AG04450 (cell line): ENCODE results near the gene FRMD4A. TPM values are rescaled to one million over a fixed set of nuclear protein-coding genes. Genes with fewer than 3 reads are reported as not detected.
A peak's percentile ranks its signal among the peaks of the same experiment; 100 is the strongest.
"Not testable (repeated sequence)": the region's sequence is repeated elsewhere in the genome, so short reads cannot be mapped to it uniquely, and the experiment has no call there.

Source experiments
- CTCF ChIA-PET: fragments of 300-600, 350-600 bp; formaldehyde crosslinking; extraction: SDS; loops from one replicate; lab custom pipeline; 2022; ENCODE audit warnings: antibody characterized with exemption, inconsistent platforms; lab: Charles Lee
- POLR2A ChIA-PET: fragments of 350-600 bp; formaldehyde crosslinking; extraction: SDS; loops from one replicate; lab custom pipeline; 2021; ENCODE audit warnings: antibody characterized with exemption, inconsistent platforms; lab: Yijun Ruan, JAX
- DNase-seq: peaks from one replicate; pipeline ENCODE4 v3.0.0-alpha.2; 2011; ENCODE audit warnings: low read depth, low spot score
- H3K27ac ChIP-seq: one replicate; pipeline ENCODE4 v1.5.1; 2012; ENCODE audit warnings: low read depth, low read length, control low read depth
- H3K27me3 ChIP-seq: one replicate; pipeline ENCODE4 v1.6.0; 2012; ENCODE audit warnings: low read length; ENCODE audit not compliant: control insufficient read depth, insufficient read depth
- H3K4me3 ChIP-seq: 2 replicates; pipeline ENCODE4 v1.5.1; 2011; ENCODE audit warnings: mild to moderate bottlenecking, low read depth, low read length, control low read depth
- H3K9me3 ChIP-seq: 2 replicates; pipeline ENCODE4 v1.5.1; 2012; ENCODE audit warnings: low read length; ENCODE audit not compliant: control insufficient read depth, insufficient read depth
- CTCF ChIP-seq: IDR thresholded peaks from 2 replicates; pipeline ENCODE4 v1.5.1; 2011; ENCODE audit warnings: low read depth, low read length, control low read depth, inconsistent platforms
- polyA plus RNA-seq: library from polyadenylated mRNA; depleted of rRNA; stranded (reverse); fragments of >200 nt; gene quantifications from 2 replicates; pipeline ENCODE4 v1.2.3, GENCODE V29; 2011

Gene FRMD4A
- polyA plus RNA-seq, 1 experiment = 45.7 TPM

- ChIA-PET CTCF (interaction anchor here (1.1 kb wide), 1 partner anchor 8 kb away, joined by 3 read pairs; no protein-coding TSS in a partner anchor), POLR2A (interaction anchor here (1.4 kb wide), 1 partner anchor 28 kb away, joined by 7 read pairs; no protein-coding TSS in a partner anchor)
- no peak for DNase-seq
- H3K27me3 ChIP-seq = no peaks in the 10 kb centered on the region
- no peak for TF ChIP-seq CTCF
- H3K4me3 ChIP-seq = no peak overlapping the region; the same call in 1 of the 2 replicates
- no peaks in the 10 kb centered on the region for H3K9me3 ChIP-seq
- peak overlapping the region; percentile 89 for H3K27ac ChIP-seq
Measured at GRCh38 chr10:13718820-13719219, 611.9 kb downstream of the FRMD4A start.

GRCh38 chr10:13717936-13718772 lies 612.6 kb downstream of the FRMD4A start:
- no peak for TF ChIP-seq CTCF
- peak overlapping the region; percentile 89 for H3K27ac ChIP-seq
- DNase-seq = peak; percentile 89
- H3K9me3 ChIP-seq = no peaks in the 10 kb centered on the region
- CTCF ChIA-PET = interaction anchor here (1.1 kb wide), 1 partner anchor 9 kb away, joined by 3 read pairs; no protein-coding TSS in a partner anchor
- POLR2A ChIA-PET = interaction anchor here (0.6 to 2.4 kb wide), 5 partner anchors 11 to 264 kb away, joined by 3 to 22 read pairs (median 5); no protein-coding TSS in a partner anchor
- peak overlapping the region; percentile 43 for H3K4me3 ChIP-seq
- H3K27me3 ChIP-seq = no peaks in the 10 kb centered on the region

- H3K4me3 ChIP-seq = no peak overlapping the region; the same call in 1 of the 2 replicates
- TF ChIP-seq CTCF = no peak
- CTCF ChIA-PET = no interaction called here
Measured at GRCh38 chr10:13717571-13717935, 613.2 kb downstream of the FRMD4A start.

GRCh38 chr10:13716081-13717071 lies 614.3 kb downstream of the FRMD4A start:
- ChIA-PET POLR2A (interaction anchor here (2.4 kb wide), 1 partner anchor 9 kb away, joined by 22 read pairs; no protein-coding TSS in a partner anchor), CTCF (no interaction called here)
- DNase-seq = peak; percentile 74
- H3K4me3 ChIP-seq = no peak overlapping the region
- H3K27me3 ChIP-seq = no peaks in the 10 kb centered on the region
- no peak for TF ChIP-seq CTCF
- peak overlapping the region; percentile 73 for H3K27ac ChIP-seq
- H3K9me3 ChIP-seq = no peaks in the 10 kb centered on the region

More at GRCh38 chr10:13717571-13717935, 613.2 kb downstream of the FRMD4A start:
- DNase-seq = no peak
- H3K9me3 ChIP-seq = no peaks in the 10 kb centered on the region
- POLR2A ChIA-PET = interaction anchor here (0.6 to 2.4 kb wide), 3 partner anchors 10 to 264 kb away, joined by 5 to 22 read pairs (median 7); no protein-coding TSS in a partner anchor
- H3K27ac ChIP-seq = peak overlapping the region; percentile 89
- H3K27me3 ChIP-seq = no peaks in the 10 kb centered on the region

GRCh38 chr10:13715596-13715995 lies 615.1 kb downstream of the FRMD4A start:
- H3K27me3 ChIP-seq, H3K4me3 ChIP-seq, CTCF ChIA-PET, DNase-seq, H3K9me3 ChIP-seq: not testable (repeated sequence)
- POLR2A ChIA-PET = interaction anchor here (0.7 to 1.0 kb wide), 2 partner anchors 31 to 97 kb away, joined by 3 read pairs; no protein-coding TSS in a partner anchor
- peak overlapping the region; percentile 69 for H3K27ac ChIP-seq
